Measurements from ENCODE around the gene TSPAN9.

DNA sequence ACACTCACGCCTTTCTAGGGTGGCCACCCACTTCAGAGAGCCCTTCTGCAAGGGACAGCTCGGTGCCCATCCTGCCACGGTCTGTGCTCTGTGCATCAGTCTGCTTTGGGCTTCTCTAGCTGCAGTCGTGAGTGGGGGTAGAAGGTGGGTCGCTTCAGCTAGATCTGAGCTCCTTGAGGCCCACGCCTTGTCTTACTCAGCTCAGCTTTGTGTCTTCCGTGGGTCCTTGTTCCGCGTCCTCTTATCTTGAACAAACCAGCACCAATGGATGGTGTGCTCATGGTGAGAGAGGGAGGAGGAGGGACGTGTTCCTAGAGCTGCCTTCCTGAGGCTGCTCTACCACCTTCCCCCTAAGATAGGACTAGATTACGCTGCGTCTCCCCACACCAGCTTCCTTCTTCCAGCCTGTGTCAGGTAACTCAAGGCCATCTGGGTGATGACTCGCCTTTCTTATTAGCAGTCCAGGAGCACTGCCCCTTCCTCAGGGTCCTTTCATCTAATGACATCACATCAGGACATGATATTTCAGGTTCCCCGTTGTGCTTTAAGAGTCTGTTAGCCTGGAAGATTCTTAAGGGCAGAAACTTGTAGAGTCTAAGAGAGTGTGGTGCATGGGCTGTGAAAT lies 118.8 kb downstream of the TSPAN9 start:
- TF ChIP-seq, protein P1, sequence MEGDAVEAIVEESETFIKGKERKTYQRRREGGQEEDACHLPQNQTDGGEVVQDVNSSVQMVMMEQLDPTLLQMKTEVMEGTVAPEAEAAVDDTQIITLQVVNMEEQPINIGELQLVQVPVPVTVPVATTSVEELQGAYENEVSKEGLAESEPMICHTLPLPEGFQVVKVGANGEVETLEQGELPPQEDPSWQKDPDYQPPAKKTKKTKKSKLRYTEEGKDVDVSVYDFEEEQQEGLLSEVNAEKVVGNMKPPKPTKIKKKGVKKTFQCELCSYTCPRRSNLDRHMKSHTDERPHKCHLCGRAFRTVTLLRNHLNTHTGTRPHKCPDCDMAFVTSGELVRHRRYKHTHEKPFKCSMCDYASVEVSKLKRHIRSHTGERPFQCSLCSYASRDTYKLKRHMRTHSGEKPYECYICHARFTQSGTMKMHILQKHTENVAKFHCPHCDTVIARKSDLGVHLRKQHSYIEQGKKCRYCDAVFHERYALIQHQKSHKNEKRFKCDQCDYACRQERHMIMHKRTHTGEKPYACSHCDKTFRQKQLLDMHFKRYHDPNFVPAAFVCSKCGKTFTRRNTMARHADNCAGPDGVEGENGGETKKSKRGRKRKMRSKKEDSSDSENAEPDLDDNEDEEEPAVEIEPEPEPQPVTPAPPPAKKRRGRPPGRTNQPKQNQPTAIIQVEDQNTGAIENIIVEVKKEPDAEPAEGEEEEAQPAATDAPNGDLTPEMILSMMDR (IDR thresholded peaks at IDR 0.05) = no peak
- no peak for TF ChIP-seq POLR2A (IDR thresholded peaks at IDR 0.05)

All from body of pancreas (tissue), 4 donors.